Smooth muscle cell (in vitro differentiated cells): ENCODE results near the gene CFAP119. TPM values are rescaled to one million over a fixed set of nuclear protein-coding genes. Genes with fewer than 3 reads are reported as not detected.
A peak's percentile ranks its signal among the peaks of the same experiment; 100 is the strongest.

Source experiments
- DNase-seq: peaks from one replicate; lab custom pipeline; 2025; ENCODE audit not compliant: unreplicated experiment; lab: John Stamatoyannopoulos, UW
- H2AFZ ChIP-seq: fragments of 200-600 bp; sonication (generic); 2 replicates; pipeline ENCODE4 v1.6.0; 2016; ENCODE audit warnings: antibody characterized with exemption, low read depth, mild to moderate bottlenecking
- H3F3A ChIP-seq: fragments of 200-600 bp; sonication (generic); 2 replicates; pipeline ENCODE4 v1.6.0; 2017; ENCODE audit warnings: antibody characterized with exemption, low read depth
- H3K27ac ChIP-seq: fragments of 200-600 bp; sonication (generic); 2 replicates; pipeline ENCODE4 v1.5.1; 2016; ENCODE audit warnings: low read depth, mild to moderate bottlenecking
- H3K27me3 ChIP-seq: fragments of 200-600 bp; sonication (generic); 2 replicates; pipeline ENCODE4 v1.6.1; 2016; ENCODE audit warnings: low read depth, mild to moderate bottlenecking
- H3K36me3 ChIP-seq: fragments of 200-600 bp; sonication (generic); 2 replicates; pipeline ENCODE4 v1.5.1; 2016; ENCODE audit warnings: low read depth
- H3K4me1 ChIP-seq: fragments of 200-600 bp; sonication (generic); 2 replicates; pipeline ENCODE4 v1.5.1; 2016; ENCODE audit warnings: low read depth
- H3K4me2 ChIP-seq: fragments of 200-600 bp; sonication (generic); 2 replicates; pipeline ENCODE4 v1.6.0; 2016; ENCODE audit warnings: mild to moderate bottlenecking
- H3K4me3 ChIP-seq: fragments of 200-600 bp; sonication (generic); 2 replicates; pipeline ENCODE4 v1.5.1; 2016; ENCODE audit warnings: mild to moderate bottlenecking
- H3K79me2 ChIP-seq: fragments of 200-600 bp; sonication (generic); 2 replicates; pipeline ENCODE4 v1.6.0; 2016; ENCODE audit warnings: low read depth, mild to moderate bottlenecking
- H3K9ac ChIP-seq: fragments of 200-600 bp; sonication (generic); 2 replicates; pipeline ENCODE4 v1.6.0; 2016; ENCODE audit warnings: low read depth
- H3K9me3 ChIP-seq: fragments of 200-600 bp; sonication (generic); replicated peaks from 2 replicates; pipeline ENCODE4 v1.5.1; 2016; ENCODE audit warnings: low read depth
- H4K20me1 ChIP-seq: fragments of 200-600 bp; sonication (generic); 2 replicates; pipeline ENCODE4 v1.6.0; 2016; ENCODE audit warnings: low read depth
- CTCF ChIP-seq: fragments of 200-600 bp; sonication (generic); IDR thresholded peaks from 2 replicates; pipeline ENCODE4 v1.5.1; 2017; ENCODE audit warnings: borderline replicate concordance, mild to moderate bottlenecking, antibody characterized with exemption; ENCODE audit not compliant: insufficient read depth, poor library complexity, severe bottlenecking
- WGBS: methylation state at CpG from one replicate; pipeline ENCODE4 v1.1.7; 2016; ENCODE audit warnings: low lambda C conversion rate; 5-methylcytosine and 5-hydroxymethylcytosine counted together
- polyA plus RNA-seq: library from polyadenylated mRNA; unstranded; fragments of >200 nt; fragmentation: Nextera tagmentation; extraction: Ambion mirVana; gene quantifications from 2 replicates; pipeline ENCODE4 v1.2.1, GENCODE V29; 2016
- total RNA-seq: library from RNA; depleted of rRNA; stranded (reverse); fragments of >200 nt; gene quantifications from 2 replicates; pipeline ENCODE4 v1.2.3, GENCODE V29; 2014

The CFAP119 gene
- total and polyA plus RNA-seq, 2 experiments from 2014 or later = 3.5 to 5.2 TPM

- Histone ChIP-seq H3K9me3 (no peaks in the 10 kb centered on the region), H3K4me3 (peak overlapping the region; percentile 65), H3K79me2 (peaks cover 30% of the 10 kb centered on the region), H3K27me3 (no peaks in the 10 kb centered on the region), H3K9ac (peak overlapping the region; percentile 71), H3K36me3 (no peaks in the 10 kb centered on the region), H2AFZ (no peak overlapping the region), H3K4me2 (peak overlapping the region; percentile 89), H4K20me1 (peaks cover 8% of the 10 kb centered on the region), H3K27ac (peak overlapping the region; percentile 85), H3K4me1 (peaks cover 17% of the 10 kb centered on the region), H3F3A (peaks cover 8% of the 10 kb centered on the region)
- 33% methylated on average over 26 of the region's 26 CpGs for WGBS
- TF ChIP-seq CTCF = no peak
- no peak for DNase-seq
These were observed 1.1 kb downstream of the CFAP119 start for GRCh38 chr16:30760577-30761426.

DNA sequence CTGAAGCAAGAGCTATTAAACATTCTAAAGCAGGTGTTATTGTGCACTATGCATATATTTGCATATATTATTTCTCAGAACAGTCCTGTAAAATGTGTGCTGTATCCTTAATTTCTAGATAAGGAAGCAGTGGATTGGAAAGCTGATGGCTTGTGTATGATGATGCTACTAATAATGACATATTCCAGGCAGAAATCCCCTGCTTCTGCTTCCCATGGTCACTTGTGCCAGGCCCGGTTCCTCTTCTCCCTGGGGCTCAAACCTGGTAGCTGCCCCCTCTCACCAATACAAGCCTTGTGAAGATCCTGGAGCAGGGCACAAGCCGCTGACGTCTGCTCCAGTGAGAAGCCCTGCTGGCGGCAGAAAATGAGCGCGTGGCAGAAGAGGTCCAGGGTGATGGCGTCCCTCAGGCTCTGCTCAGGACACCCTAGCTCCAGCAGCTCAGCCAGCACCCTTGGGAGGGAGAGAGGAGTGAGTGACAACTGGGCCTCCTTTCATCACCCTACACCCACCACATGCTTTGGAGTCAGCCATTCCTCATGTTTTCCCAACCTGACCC lies 1.8 kb downstream of the CFAP119 start:
- no peak overlapping the region for H2AFZ ChIP-seq
- peaks cover 17% of the 10 kb centered on the region for H3K4me1 ChIP-seq
- no peak for TF ChIP-seq CTCF
- peaks cover 23% of the 10 kb centered on the region for H3K79me2 ChIP-seq
- H3K9me3 ChIP-seq = no peaks in the 10 kb centered on the region
- peaks cover 8% of the 10 kb centered on the region for H3F3A ChIP-seq
- H3K27ac ChIP-seq = no peak overlapping the region
- H4K20me1 ChIP-seq = peaks cover 8% of the 10 kb centered on the region
- H3K9ac ChIP-seq = no peak overlapping the region
- H3K27me3 ChIP-seq = no peaks in the 10 kb centered on the region
- no peaks in the 10 kb centered on the region for H3K36me3 ChIP-seq
- 96% methylated on average over 7 of the region's 7 CpGs for WGBS
- no peak overlapping the region for H3K4me2 ChIP-seq
- DNase-seq = no peak
- H3K4me3 ChIP-seq = no peak overlapping the region

DNA sequence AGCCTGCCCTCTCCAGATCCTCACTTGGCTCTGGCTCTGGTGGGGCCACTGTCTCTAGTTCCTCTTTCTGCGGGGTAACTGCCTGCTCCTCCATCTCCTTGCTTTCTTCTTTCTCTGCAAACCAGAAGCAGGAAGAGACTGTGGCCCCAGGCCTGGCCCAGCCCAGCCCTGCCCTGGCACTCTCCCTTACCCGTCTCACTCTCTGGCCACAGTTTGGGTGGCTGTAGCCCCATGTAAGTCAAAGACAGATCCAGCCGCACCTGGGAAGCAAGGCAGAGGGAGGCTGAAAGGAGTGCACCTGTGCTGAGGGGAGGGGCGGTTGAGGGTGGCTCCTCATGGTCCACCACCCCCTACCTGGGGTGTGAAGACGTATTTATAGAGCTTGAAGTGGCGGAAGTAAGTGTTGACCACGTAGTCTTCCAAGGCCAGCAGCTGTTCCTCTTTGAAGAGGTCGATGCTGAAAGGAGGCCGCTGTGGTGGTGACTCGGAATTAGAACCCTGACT lies 2.8 kb downstream of the CFAP119 start:
- Histone ChIP-seq H2AFZ (no peak overlapping the region), H3K27me3 (no peaks in the 10 kb centered on the region), H3F3A (peaks cover 8% of the 10 kb centered on the region), H3K27ac (no peak overlapping the region), H3K9me3 (no peaks in the 10 kb centered on the region), H3K4me3 (no peak overlapping the region), H3K9ac (no peak overlapping the region), H4K20me1 (peaks cover 5% of the 10 kb centered on the region), H3K4me1 (peaks cover 17% of the 10 kb centered on the region), H3K36me3 (no peaks in the 10 kb centered on the region), H3K4me2 (no peak overlapping the region), H3K79me2 (peaks cover 19% of the 10 kb centered on the region)
- WGBS = 95% methylated on average over 10 of the region's 10 CpGs
- no peak for DNase-seq
- no peak for TF ChIP-seq CTCF
